Activated CD8-positive, alpha-beta memory T cell treated with anti-CD3 and anti-CD28 coated beads, Interleukin-2, amount 10 ng/mL, durations not matched to agents 7 days and 5 days (primary cell): ENCODE data around the gene GMDS. TPM values are rescaled to one million over a fixed set of nuclear protein-coding genes. Genes with fewer than 3 reads are reported as not detected.

Experiments
- ATAC-seq: fragments of 150-1000 bp; cut with Tn5 transposase; one replicate; pipeline ENCODE4 v1.10.0; 2021; ENCODE audit warnings: moderate library complexity
- CTCF ChIA-PET: fragments of 350-600 bp; sonication (Branson Sonifier 250); formaldehyde crosslinking; loops from one replicate; lab custom pipeline; 2021; ENCODE audit warnings: antibody characterized with exemption; lab: Charles Lee
- DNase-seq: peaks from one replicate; pipeline ENCODE4 v3.0.0-alpha.2; 2020
- H3K27ac Mint-ChIP-seq: one replicate; pipeline ENCODE4 v1.8.0; 2021; ENCODE audit warnings: mild to moderate bottlenecking, mixed read lengths
- H3K27me3 Mint-ChIP-seq: one replicate; pipeline ENCODE4 v1.8.0; 2021; ENCODE audit warnings: mixed read lengths
- H3K36me3 Mint-ChIP-seq: one replicate; pipeline ENCODE4 v1.8.0; 2021; ENCODE audit warnings: mild to moderate bottlenecking, mixed read lengths
- H3K4me1 Mint-ChIP-seq: one replicate; pipeline ENCODE4 v1.8.0; 2021; ENCODE audit warnings: mixed read lengths
- H3K4me3 Mint-ChIP-seq: one replicate; pipeline ENCODE4 v1.8.0; 2021; ENCODE audit warnings: mild to moderate bottlenecking, moderate library complexity, mixed read lengths
- H3K9me3 Mint-ChIP-seq: one replicate; pipeline ENCODE4 v1.8.0; 2022; ENCODE audit warnings: low read depth, mixed read lengths
- total RNA-seq, 2 experiments: library from RNA; stranded (reverse); gene quantifications; one replicate each; pipeline ENCODE4 v1.2.3, GENCODE V29; 2021

GMDS gene
- total RNA-seq, 2 experiments from 2014 or later, result 28.2 to 36.9 TPM

DNA sequence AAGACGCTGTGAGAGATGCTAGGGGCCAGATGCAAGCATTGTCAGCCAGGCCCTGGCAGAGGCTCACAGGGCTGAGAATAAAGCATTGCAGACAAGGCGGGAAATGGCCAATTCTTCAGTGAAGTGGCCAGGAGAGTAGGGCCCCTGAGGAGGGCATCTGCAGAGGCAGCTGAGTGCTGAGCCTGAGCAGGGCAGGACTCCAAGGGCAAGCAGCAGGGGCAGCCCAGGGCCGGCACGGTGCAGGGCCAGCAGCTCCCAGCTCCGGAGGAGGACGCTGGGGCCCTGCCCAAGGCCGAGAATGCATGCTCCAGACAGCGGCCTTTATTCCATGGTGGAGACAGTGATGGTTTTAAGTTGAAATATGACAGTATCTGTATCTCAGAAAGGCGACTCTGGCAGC, 330.2 kb downstream of the GMDS start:
- Mint-ChIP-seq H3K27me3 (no peaks in the 10 kb centered on the region), H3K4me3 (no peak overlapping the region), H3K27ac (no peak overlapping the region), H3K4me1 (peaks cover 7% of the 10 kb centered on the region), H3K36me3 (no peaks in the 10 kb centered on the region), H3K9me3 (no peaks in the 10 kb centered on the region)
- DNase-seq (no peak), ATAC-seq (no peak)
- CTCF ChIA-PET, result no interaction called here

DNA sequence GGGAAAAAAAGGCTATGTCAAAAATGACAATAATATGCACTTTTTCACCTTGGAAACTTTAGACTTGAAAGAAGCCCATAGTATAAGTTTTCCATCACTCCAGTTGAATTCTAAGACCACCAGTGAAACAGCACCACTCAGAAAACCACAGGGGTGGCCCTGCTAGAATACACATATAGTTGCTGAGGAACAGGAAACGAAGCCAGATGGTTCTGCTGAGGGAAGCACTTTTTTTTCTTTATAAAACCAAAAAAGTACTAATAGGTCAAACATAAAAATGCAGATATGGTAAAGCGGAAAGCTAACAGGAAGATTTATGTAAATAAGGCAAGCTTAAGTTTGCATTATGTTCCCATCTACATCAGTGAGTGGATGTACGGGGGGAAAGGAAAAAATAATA, 331.8 kb downstream of the GMDS start:
- no peaks in the 10 kb centered on the region for H3K27me3 Mint-ChIP-seq
- ATAC-seq, result no peak
- H3K4me1 Mint-ChIP-seq, result peaks cover 7% of the 10 kb centered on the region
- no peak overlapping the region for H3K4me3 Mint-ChIP-seq
- no peak overlapping the region for H3K27ac Mint-ChIP-seq
- no peak for DNase-seq
- no peaks in the 10 kb centered on the region for H3K36me3 Mint-ChIP-seq
- H3K9me3 Mint-ChIP-seq, result no peaks in the 10 kb centered on the region
- CTCF ChIA-PET, result no interaction called here

DNA sequence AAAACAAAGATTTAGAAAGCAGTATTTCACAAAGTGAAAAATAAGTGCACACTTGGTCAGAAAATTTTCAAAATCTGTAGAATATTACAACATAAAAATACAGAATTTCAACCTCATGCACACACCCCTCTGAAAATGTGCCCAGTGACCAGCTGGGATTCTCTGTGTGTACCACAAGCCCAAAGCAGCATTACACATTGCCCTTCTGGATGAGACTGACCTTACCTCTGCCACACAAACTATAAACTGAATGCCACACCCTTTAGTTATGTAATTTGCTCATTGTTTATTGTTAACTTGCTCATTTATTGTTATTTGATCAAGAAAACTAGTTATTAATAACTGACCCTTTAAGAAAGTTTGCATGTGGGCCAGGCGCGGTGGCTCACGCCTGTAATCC, 332.7 kb downstream of the GMDS start:
- CTCF ChIA-PET, result no interaction called here
- ATAC-seq, result no peak
- peaks cover 4% of the 10 kb centered on the region for H3K4me1 Mint-ChIP-seq
- no peak overlapping the region for H3K4me3 Mint-ChIP-seq
- H3K36me3 Mint-ChIP-seq, result no peaks in the 10 kb centered on the region
- no peak overlapping the region for H3K27ac Mint-ChIP-seq
- DNase-seq, result no peak
- H3K9me3 Mint-ChIP-seq, result no peaks in the 10 kb centered on the region
- H3K27me3 Mint-ChIP-seq, result no peaks in the 10 kb centered on the region

DNA sequence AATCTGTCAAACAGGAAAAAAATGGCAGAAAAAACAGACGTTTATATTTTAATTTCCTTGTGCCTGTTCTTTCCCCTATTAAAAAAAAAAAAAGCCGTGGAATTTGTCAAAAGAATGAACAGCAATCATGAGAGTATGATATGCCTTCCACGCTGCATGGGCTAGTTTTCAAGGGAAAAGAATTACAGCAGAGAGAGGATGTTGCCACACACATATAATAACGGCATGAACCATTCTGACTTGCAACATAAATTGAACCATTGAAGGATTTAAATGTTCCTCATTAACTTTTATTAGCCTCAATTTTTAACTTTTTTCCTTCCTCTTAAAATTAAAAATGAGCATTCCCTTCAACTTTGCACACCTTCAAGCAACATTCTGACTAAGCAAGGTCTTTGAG, 333.9 kb downstream of the GMDS start:
- CTCF ChIA-PET, result no interaction called here
- Mint-ChIP-seq H3K36me3 (no peaks in the 10 kb centered on the region), H3K27ac (no peak overlapping the region), H3K27me3 (no peaks in the 10 kb centered on the region), H3K4me3 (no peak overlapping the region), H3K9me3 (no peaks in the 10 kb centered on the region), H3K4me1 (peaks cover 2% of the 10 kb centered on the region)
- DNase-seq (no peak), ATAC-seq (no peak)

DNA sequence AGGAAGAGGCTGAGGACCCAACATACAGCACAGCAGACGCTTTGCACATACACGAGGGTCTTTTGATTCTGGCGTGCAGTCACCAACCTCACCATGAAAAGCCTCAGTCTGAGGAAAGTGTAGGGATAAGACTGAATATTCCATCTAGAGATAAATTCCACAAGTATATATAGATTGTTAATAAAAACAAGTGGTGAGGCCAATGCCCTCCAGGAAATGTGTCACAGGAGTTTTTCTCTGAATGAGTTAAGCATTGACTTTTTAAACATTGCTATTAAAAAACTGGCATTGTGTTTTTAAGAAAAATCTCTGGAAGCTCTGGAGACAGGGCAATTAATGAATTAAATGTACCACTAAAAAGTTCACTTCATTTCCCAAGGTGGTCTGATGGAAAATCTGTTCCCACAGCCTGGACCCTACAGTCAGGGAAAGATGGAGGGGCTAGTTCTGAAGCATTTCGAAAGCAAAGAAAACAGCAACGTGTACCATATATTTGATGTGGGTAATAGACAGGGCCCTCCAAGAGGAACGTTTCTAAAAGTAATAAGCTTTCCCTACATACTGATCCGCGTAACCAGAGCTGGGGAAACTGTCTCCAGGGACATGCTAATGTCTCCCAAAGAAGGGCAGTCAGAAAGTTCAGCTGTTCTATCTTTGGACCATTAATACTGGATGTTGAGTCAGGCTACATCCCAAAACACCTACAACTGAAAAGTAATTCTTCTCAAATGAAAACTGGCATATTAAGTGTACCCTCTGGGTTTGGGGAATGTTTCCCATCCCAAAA, 334.6 kb downstream of the GMDS start:
- H3K36me3 Mint-ChIP-seq, result no peaks in the 10 kb centered on the region

DNA sequence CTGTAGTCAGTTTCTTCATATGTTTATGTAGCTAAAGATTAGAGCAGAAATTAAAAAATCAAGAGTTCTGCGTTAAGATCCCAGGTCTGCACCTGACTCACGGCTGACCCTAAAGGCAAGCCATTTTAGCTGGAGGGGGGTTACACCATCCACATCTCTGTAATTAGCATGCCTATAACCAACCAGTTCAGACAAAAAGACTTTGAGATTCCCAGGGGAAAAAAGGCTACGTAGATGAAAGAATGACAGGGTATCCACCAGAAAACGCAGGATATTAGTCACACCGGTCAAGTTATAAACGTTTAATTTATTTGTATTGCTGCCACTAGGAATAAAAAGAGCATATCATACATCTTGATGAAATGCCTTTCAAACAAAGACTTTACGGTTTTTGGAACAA, 336.6 kb downstream of the GMDS start:
- H3K27ac Mint-ChIP-seq, result no peak overlapping the region
- CTCF ChIA-PET, result no interaction called here
- H3K36me3 Mint-ChIP-seq, result no peaks in the 10 kb centered on the region
- no peaks in the 10 kb centered on the region for H3K9me3 Mint-ChIP-seq
- H3K4me1 Mint-ChIP-seq, result peaks cover 2% of the 10 kb centered on the region
- DNase-seq, result no peak
- H3K27me3 Mint-ChIP-seq, result no peaks in the 10 kb centered on the region
- no peak overlapping the region for H3K4me3 Mint-ChIP-seq
- ATAC-seq, result no peak

More for the DNA sequence above, 334.6 kb downstream of the GMDS start:
- Mint-ChIP-seq H3K4me1 (peaks cover 2% of the 10 kb centered on the region), H3K9me3 (no peaks in the 10 kb centered on the region), H3K4me3 (no peak overlapping the region), H3K27me3 (no peaks in the 10 kb centered on the region), H3K27ac (no peak overlapping the region)
- DNase-seq (no peak), ATAC-seq (no peak)
- CTCF ChIA-PET, result no interaction called here

DNA sequence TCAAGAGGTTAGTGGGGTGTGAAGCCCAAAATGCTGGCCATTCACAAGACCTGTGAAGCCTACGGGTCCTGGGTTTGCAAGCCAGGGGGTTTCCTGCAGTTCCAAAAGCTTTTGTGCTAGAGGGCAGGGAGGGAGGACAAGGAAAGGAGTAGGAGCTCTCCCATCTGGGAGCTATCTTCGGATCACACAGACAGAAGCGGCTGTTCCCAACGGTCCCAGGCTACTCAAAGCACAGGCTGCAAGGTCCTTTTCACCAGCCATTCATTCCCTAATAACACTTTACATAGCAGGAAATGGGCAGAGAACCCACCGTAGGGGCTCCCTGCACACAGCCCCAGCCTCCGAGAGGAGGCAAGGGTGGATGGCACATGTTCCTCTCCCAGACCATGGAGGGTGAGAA, 338.8 kb downstream of the GMDS start:
- ATAC-seq (no peak), DNase-seq (no peak)
- H3K9me3 Mint-ChIP-seq, result no peaks in the 10 kb centered on the region
- CTCF ChIA-PET, result no interaction called here
- H3K36me3 Mint-ChIP-seq, result no peaks in the 10 kb centered on the region
- no peak overlapping the region for H3K27ac Mint-ChIP-seq
- no peak overlapping the region for H3K4me3 Mint-ChIP-seq
- no peaks in the 10 kb centered on the region for H3K27me3 Mint-ChIP-seq
- H3K4me1 Mint-ChIP-seq, result peaks cover 2% of the 10 kb centered on the region

DNA sequence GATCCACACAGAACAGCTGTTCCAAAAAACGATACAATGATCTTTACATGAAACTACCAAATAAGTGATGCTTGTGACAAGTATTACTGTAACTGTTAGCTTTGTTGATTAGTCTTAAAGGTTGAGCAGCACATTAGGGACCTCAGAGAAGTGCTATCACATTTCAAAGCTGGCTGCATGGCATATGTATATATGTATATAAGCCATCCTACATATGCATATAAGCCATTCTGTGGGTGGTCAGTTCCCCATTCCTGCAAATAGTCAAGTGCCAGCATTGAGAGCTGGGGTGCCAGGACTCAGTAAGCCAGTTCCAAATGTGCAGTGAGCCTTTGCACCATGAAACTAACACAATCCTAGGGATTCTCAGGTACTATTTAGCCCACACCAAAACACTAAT, 339.4 kb downstream of the GMDS start:
- no peak for DNase-seq
- Mint-ChIP-seq H3K27ac (no peak overlapping the region), H3K27me3 (no peaks in the 10 kb centered on the region), H3K4me3 (no peak overlapping the region), H3K4me1 (peaks cover 2% of the 10 kb centered on the region), H3K36me3 (no peaks in the 10 kb centered on the region), H3K9me3 (no peaks in the 10 kb centered on the region)
- no peak for ATAC-seq
- CTCF ChIA-PET, result no interaction called here

DNA sequence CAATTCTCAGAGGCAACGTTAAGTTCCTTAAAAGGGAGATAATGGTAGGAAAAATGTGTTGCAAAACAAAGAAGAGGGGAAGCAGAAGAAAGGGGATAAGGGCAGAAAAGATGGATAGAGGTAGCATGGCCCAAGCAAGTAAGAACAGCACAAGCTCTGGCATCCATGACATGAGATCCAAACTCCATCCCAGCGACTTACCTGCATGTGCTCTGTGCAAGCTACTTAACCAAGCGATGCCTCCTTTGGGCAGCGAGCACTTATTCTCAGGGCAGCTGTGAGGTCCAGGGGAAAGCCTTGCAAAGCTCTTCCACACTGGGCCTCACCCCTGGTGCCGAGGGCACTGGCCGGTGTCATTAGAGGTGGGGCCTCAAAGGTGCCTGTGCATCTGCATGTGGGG, 340.5 kb downstream of the GMDS start:
- Mint-ChIP-seq H3K9me3 (no peaks in the 10 kb centered on the region), H3K27ac (no peak overlapping the region), H3K4me1 (no peaks in the 10 kb centered on the region), H3K4me3 (no peak overlapping the region), H3K27me3 (no peaks in the 10 kb centered on the region), H3K36me3 (no peaks in the 10 kb centered on the region)
- CTCF ChIA-PET, result no interaction called here
- ATAC-seq (no peak), DNase-seq (no peak)

DNA sequence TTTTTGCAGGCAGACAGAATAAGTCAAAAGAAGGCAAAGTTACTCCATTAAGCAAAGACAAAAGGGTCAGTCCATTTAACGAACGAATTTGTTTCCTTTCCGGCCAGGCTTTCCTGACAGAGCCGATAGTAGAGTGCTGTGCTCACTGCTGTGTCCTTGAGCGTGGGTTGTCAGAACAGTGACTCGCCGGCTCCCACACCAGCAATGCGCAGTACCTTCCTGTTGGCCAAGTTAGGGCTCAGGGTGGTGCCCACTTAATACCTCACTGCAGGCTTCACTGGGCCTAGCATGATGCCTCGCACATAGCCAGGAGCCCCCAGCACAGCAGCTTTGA, 341.0 kb downstream of the GMDS start:
- Mint-ChIP-seq H3K36me3 (no peaks in the 10 kb centered on the region), H3K27me3 (no peaks in the 10 kb centered on the region), H3K4me3 (no peak overlapping the region), H3K4me1 (no peaks in the 10 kb centered on the region), H3K27ac (no peak overlapping the region), H3K9me3 (no peaks in the 10 kb centered on the region)
- no peak for ATAC-seq
- CTCF ChIA-PET, result no interaction called here
- DNase-seq, result no peak

DNA sequence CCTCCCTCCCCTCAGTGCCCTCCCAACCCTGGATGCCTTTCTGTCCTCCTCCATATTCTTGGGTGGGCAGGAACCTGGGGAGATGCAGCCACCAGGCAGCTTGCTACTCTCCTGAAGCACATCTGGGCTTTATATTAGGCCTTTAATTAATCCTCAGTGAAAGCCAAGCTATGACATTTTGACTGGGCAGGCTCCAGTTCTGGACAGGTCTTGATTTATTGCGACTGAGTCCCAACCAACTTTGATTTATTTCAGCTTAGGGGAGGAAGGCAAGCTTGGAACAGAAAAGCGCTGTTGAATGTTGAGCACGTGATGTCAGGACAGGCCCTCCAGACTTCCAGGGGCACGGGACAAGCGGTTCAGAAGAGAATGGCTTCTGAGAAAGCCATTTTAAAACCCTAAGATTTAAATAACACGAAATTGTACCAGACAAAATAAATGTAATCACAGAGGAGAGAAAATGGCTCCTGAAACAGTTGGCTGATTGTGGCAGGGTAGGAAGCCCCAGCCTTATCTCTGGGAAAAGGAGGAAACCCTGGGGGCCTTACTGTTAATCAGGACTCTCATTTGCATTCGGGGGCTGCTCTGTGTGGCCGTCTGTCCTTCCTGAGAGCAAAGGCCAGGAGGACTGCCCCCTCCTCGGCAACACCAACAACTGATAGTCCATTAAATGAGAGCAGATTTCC, 341.5 kb downstream of the GMDS start:
- Mint-ChIP-seq H3K4me3 (no peak overlapping the region), H3K9me3 (no peaks in the 10 kb centered on the region)
- CTCF ChIA-PET, result no interaction called here

DNA sequence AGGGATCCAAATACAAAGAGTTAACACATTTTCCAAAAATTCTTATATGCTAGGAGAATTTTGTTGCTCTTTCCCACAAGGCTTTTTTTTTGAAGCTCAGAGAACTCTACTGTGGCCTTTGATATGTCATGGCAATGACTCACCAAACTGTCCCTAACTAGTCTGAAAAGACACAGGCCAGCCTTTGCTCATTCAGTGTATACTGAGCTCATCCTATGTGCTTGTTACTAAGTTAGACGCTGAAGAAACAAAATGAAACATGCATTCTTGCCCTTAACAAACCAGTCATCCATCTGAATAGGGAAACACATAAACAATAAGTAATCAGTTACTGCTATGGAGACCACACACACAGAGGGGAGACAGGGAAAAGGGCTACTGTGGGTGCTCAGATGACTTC, 343.8 kb downstream of the GMDS start:
- no peak for ATAC-seq
- Mint-ChIP-seq H3K4me3 (no peak overlapping the region), H3K4me1 (no peaks in the 10 kb centered on the region), H3K27ac (no peak overlapping the region), H3K27me3 (no peaks in the 10 kb centered on the region), H3K9me3 (no peaks in the 10 kb centered on the region), H3K36me3 (no peaks in the 10 kb centered on the region)
- CTCF ChIA-PET, result no interaction called here
- no peak for DNase-seq

More for the DNA sequence above, 341.5 kb downstream of the GMDS start:
- no peak for DNase-seq
- H3K27ac Mint-ChIP-seq, result no peak overlapping the region
- ATAC-seq, result no peak
- no peaks in the 10 kb centered on the region for H3K27me3 Mint-ChIP-seq
- H3K36me3 Mint-ChIP-seq, result no peaks in the 10 kb centered on the region
- no peaks in the 10 kb centered on the region for H3K4me1 Mint-ChIP-seq

DNA sequence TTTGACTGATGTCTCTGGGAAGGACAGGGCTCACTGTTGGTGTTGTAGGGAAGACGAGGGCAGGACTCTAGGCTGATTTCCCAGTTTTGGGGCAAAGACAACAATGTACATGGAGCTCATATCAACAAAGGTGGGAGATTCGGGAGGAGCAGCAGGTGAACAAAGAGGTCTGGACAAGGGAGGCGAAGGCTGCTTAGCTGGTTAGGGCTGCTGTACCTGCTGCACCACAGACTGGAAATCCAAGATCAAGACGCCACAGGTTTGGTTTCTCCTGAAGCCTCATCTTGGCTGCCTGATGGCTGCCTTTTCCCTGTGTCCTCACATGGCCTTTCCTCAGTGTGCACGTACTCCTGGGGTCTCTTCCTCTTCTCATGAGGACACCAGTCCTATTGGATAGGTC, 348.5 kb downstream of the GMDS start:
- Mint-ChIP-seq H3K4me3 (no peak overlapping the region), H3K36me3 (peaks cover 3% of the 10 kb centered on the region), H3K27ac (no peak overlapping the region), H3K4me1 (no peaks in the 10 kb centered on the region), H3K9me3 (no peaks in the 10 kb centered on the region), H3K27me3 (no peaks in the 10 kb centered on the region)
- ATAC-seq (no peak), DNase-seq (no peak)
- CTCF ChIA-PET, result no interaction called here

DNA sequence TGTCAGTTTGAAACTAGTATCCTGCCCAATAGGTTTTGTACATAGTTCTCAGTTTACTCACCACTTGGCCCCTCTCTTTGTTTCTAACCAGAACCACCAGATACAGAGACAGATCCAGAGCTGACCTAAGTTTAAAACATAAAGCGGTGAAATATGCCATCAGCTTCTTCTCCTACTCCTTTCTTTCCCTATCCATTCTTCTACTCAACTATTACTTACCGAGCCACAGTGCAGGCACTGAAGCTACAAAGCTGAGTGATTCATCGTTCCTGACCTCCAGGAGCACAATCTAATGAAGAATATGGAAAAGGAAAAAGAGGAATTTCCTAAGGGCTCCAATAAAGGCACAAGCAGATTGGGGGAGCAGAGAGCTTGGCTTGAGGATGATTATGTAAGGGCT, 349.7 kb downstream of the GMDS start:
- H3K27me3 Mint-ChIP-seq, result no peaks in the 10 kb centered on the region
- H3K4me3 Mint-ChIP-seq, result no peak overlapping the region
- H3K9me3 Mint-ChIP-seq, result no peaks in the 10 kb centered on the region
- DNase-seq, result no peak
- H3K4me1 Mint-ChIP-seq, result peaks cover 3% of the 10 kb centered on the region
- ATAC-seq, result no peak
- H3K27ac Mint-ChIP-seq, result no peak overlapping the region
- H3K36me3 Mint-ChIP-seq, result peaks cover 6% of the 10 kb centered on the region
- CTCF ChIA-PET, result no interaction called here
